ENCODE results near the gene C2CD3.
"Not testable (repeated sequence)": the region's sequence is repeated elsewhere in the genome, so short reads cannot be mapped to it uniquely, and the experiment has no call there.

Gene C2CD3

DNA sequence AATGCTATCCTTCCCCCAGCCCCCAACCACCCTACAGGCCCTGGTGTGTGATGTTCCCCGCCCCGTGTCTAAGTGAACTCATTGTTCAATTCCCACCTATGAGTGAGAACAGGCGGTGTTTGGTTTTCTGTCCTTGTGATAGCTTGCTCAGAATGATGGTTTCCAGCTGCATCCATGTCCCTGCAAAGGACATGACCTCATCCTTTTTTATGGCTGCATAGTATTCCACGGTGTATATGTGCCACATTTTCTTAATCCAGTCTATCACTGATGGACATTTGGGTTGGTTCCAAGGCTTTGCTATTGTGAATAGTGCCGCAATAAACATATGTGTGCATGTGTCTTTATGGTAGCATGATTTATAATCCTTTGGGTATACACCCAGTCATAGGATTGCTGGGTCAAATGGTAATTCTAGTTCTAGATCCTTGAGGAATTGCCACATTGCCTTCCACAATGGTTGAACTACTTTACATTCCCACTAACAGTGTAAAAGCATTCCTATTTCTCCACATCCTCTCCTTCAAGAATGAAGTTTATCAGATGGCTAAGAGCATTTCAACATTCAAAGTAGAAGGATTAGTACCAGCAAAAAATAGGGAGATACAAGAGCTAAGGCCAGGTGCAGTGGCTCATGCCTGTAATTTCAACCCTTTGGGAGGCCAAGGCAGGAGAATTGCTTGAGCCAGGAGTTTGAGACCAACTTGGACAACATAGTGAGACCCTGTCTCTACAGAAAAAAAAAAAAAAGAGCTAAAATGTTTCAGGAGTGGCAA lies 50.4 kb downstream of the C2CD3 start:
- not testable (repeated sequence) for DNase-seq (ENCODE audit: low read depth, low spot score)

DNA sequence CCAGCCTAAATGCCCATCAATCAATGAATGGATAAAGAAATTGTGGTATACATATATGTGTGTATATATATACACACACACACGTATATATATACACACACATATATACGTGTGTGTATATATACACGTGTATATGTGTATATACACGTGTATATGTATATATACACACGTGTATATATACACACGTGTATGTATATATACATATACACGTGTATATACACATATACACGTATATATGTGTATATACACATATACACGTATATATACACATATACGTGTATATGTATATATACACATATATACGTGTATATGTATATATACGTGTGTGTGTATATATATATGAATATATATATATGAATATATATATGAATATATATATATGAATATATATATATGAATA lies 54.1 kb downstream of the C2CD3 start:
- no peak for DNase-seq (ENCODE audit: low read depth, low spot score)

DNA sequence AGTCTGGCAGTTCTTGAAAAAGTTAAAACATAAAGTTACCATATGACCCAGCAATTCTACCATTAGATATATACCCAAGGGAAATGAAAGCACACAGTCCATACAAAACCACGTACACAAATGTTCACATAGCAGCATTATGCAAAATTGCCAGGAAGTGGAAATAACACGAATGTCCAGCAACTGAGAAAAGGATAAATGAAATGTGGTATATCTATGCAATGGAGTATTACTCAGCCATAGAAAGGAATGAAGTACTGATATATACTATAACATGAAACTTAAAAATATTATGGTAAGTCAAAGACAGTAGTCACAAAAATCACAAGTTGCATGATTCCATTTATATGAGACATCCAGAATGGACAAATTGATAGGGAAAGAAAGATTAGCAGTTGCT lies 57.9 kb downstream of the C2CD3 start:
- no peak for DNase-seq (ENCODE audit: low read depth, low spot score)

DNA sequence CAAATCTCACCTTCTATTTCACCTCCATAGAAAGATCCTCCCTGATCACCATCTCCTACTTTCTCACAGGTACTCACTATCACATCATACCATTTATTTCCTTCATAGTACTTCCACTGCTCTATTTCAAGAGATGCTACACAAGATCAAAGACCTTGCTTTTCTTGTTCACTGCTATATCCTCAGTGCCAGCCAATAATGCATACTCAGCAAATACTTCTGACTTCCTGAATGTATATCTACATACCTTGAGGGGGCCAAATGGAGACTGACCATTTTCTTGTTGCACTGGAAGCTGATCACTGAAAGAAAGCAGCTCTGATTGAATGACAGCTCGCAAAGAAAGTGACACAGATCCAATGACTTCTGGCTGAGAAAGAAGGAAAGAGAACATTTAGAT lies 64.7 kb downstream of the C2CD3 start:
- no peak for DNase-seq (ENCODE audit: low read depth, low spot score)

DNA sequence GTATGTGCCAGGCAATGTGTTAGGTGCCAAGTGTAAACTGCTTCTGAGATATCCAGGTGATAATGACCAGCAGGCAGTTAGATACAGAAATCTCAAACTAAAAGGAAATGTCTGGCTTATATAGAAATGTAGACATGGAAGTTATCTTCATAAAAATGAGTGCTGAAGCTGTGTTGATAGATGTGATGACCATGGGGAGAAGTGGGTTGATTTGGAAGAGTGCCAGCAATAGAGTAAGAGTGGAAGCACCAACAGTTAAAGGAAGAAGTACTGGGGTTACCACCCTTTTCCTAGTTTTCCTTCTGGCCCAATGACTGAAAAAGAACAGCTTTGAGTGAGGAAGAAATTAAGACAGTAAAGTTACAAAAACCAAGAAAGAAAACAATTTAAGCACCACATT lies 68.5 kb downstream of the C2CD3 start:
- DNase-seq (ENCODE audit: low read depth, low spot score), result no peak

DNA sequence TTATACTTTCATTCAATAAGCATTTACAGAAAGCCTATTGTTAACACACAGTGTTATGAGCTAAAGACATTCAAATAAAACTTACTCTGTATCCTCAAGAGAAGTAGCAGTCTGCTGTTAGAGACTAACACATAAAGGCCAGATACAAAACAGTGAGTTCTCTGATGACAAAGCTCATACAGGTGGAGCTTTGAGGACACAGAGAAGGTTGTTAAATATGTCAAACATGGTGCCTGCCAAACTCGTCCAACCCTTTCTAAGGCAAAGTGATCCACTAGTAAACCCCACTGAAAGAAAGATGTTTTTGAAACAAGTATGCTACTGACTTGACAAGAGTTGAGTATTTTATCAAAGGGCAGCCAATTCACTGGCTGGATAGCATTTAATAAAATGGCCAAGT lies 70.1 kb downstream of the C2CD3 start:
- no peak for DNase-seq (ENCODE audit: low read depth, low spot score)

DNA sequence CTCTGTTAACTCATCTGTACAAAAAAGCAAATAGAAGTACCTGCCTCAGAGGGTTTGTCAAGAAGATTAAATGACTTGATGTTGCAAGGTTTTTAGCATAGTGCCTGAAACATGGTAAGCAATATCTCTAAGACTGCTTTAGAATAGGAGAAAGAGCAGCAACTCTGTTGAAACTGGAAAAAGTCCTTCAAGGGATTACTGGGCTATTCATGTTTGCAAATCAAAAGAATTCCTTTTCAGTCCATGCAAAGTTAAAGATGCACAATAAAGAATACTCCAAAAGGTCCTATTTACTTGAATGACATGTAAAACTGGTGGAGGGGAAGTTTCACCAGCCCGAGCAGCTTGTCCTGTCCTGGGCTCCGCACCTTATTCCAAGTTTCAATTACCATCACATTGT lies 70.6 kb downstream of the C2CD3 start:
- no peak for DNase-seq (ENCODE audit: low read depth, low spot score)

DNA sequence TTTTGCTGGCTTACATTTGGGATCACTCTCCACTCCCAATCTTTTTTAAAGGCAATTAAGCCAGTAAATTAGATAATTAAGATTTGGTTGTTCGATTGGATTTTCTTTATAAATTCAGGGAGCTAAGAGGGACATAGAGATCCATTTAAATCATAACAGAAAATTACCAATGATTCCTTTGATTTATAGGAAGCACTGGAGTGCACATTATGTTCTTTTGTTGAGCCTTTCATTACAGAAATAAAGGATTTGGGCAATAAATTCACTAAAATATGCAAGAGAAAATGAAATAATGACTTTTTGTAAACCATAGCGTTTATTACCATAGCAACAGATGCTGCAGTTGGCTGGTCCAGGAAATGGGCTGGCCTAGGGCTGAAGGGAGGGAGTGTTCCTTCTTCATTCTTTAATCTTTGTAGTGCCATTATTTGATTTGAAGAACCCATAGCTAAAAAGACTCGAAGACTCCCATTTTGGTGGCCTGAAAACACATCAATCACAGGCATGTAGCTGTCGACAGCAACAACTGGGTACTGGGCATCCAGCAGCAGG lies 73.0 kb downstream of the C2CD3 start:
- no peak for DNase-seq (ENCODE audit: low read depth, low spot score)

DNA sequence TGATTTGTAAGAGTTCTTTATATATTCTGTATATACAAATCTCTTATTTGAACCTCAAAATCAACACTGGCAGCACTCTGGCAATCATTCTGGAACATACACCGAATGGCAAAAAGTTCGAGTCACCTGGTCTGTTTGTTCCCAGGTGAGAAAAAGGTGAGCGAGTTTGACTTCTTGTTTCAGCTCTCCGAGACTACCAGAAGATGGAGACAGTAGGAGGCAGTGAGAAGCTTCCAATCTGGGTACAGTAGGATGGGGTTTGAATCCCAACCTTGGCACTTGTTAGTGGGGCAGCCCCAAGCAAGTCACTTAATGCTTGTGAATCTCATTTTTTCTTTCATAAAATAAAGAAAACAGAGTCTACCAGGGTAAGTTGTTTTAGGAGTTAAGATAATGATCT lies 76.4 kb downstream of the C2CD3 start:
- no peak for DNase-seq (ENCODE audit: low read depth, low spot score)

DNA sequence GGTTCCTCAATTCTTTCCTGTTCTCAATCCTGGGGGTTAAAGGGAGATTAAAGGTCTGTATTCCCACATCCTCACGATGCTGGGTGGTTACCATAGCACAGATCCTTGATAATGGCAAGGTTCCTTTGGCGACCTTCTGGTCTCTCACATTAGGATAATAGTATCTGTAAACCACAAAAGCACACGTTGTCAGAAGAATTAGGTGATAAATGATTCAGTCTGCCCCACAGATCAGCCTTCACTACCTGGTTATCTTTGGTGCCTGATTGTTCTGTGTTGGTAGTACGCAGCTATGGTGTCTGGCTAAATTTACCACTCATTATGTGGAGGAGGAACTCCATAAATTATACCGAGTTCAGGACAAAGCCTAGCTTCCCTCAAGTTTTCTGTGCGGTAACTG lies 78.4 kb downstream of the C2CD3 start:
- DNase-seq (ENCODE audit: low read depth, low spot score), result no peak

DNA sequence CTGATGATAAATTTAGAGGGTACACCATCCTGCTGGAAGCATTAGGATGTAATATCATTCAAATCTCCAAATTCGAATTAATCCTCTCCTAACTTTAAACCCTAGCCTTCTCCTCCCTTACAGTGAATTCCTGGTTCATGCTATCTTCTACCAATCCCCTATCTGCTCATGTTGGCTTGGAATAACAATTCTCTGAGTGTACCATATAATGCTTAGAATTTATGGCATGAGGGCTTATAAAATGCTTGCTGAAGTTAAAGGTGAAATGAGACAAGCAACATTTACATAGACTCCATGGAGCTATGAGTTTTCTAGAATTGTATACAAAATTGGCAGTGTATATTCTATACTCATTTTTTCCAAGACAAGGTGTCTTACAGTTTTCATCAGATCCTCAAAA lies 79.3 kb downstream of the C2CD3 start:
- DNase-seq (ENCODE audit: low read depth, low spot score), result no peak

DNA sequence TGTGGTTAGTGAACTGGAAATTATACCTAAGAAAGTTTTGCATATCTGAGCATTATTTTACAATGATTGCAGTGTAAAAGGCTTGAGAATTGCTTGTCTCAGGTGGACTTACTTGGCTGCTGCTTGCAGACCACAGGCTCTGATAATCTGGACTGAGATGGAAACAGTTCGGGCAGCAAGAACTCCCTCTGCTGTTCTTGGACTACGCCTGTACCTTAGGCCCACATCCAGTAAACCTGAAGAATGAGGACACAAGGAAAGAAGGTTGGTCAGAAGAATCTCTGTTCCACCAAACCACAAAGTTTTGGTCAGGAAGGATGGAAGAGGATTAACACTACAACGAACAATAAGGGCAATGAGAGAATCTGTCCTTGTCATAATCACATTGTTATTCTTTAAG lies 80.1 kb downstream of the C2CD3 start:
- DNase-seq (ENCODE audit: low read depth, low spot score), result no peak

DNA sequence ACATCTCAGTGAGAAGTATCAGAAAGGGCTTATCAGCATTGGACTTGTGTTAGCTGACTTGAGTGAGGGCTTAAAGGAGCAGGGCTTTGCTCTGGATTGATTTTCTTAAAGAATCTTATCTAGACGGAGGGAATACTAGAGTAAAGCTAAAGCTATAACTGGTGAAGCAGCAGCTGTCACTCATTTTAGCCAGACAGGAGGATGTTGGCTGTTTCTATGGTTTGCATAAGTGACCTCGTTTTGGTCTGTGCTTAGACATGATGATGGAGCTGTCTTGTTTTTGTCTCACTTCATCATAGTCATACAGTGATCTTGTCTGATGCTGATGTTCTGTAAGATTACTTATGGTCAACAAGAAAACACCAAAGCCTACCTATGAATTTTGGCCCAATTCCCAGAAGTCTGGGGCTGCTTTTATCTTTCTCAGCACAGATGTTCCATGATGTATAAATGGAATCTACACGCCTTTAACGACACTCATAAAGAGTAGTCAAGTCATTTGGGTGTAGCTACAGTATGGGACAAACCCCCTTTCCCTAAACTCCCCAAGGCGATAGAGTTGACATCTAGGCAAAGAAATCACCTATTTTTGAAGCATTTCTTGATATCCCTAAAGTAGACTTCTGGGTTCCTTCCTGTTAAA lies 84.4 kb downstream of the C2CD3 start:
- no peak for DNase-seq (ENCODE audit: low read depth, low spot score)

DNA sequence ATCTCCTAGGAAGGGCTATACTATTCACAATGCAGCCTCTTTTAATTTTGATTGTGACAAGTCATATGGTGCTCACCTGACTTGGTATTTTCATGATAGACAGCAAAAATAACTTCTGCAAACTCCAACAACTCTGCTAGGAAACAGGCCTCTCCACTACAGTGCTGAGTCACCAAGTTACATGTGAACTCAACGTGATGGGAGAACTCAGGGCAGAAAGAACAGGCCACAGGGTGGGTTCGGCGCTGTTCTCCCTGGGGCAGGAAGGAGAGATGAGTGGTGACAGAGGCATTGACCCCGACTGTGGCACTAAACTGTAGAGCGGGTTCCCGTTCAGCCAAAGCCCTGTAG lies 85.3 kb downstream of the C2CD3 start:
- DNase-seq (ENCODE audit: low read depth, low spot score), result no peak

DNA sequence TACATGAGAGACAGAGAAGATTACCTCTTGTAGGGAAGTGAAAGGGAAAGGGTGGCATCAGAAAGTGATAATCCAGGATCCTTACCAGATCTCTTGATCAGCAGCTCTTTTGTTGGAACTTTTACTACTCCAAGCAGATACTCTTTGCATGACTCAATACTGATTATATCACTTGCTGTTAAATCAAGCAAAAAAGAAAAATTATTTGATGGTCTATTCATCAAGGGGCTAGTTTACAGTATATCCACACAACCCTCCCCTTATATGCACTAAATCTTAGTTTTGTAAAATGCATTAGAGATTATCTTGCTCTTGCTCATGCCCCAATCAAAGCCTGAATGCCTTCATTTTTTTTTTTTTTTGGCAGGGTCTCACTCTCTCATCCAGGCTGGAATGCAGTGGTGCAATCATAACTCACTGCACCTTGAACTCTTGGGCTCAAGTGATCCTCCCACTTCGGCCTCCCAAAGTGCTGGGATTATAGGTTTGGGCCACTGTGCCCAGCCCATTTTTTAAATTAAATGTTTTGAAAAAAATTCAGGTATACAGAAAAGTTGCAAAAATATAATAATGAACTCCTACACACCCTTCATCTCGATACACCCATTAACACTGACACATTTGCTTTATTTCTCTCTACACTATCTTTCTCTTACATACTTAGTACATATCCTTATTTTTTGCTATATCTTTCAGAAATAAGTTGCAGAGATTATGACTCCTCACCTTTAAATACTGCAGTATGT lies 85.8 kb downstream of the C2CD3 start:
- no peak for DNase-seq (ENCODE audit: low read depth, low spot score)

DNA sequence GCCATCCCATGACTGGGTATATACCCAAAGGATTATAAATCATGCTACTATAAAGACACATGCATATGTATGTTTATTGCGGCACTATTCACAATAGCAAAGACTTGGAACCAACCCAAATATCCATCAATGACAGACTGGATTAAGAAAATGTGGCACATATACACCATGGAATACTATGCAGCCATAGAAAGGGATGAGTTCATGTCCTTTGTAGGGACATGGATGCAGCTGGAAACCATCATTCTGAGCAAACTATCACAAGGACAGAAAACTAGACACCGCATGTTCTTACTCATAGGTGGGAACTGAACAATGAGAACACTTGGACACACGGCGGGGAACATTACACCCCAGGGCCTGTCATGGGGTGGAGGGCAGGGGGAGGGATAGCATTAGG lies 86.9 kb downstream of the C2CD3 start:
- not testable (repeated sequence) for DNase-seq (ENCODE audit: low read depth, low spot score)

DNA sequence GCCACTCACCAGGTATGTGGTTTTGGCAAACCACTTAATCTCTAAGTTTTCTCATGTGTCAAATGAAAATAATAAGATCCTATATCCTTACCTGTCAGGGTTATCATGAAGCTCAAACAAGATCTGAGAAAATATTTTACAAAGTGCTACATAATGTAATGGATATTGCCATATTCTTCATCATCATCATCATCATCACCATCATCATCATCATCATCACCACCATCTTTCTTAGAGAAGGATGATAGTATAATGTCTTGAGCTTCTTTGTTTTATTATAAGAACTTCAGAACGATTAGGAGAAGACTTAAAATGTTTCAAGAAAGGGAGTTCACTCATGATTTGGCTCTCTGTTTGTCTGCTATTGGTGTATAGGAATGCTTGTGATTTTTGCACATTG lies 89.4 kb downstream of the C2CD3 start:
- DNase-seq (ENCODE audit: low read depth, low spot score), result no peak

DNA sequence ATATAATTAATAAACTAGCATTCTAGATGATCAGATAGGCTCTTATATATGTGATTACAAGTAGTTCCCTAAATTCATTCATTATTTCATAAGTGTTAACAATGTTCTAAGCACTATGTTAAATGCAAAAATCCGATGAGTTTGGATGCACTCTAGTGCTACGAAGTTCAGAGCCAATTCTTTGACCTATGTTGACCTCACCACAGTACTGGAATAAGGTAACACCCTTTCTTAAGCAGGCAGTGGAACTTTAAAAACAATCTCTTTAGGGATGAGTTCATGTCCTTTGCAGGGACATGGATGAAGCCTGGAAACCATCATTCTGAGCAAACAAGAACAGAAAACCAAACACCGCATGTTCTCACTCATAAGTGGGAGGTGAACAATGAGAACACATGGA lies 93.6 kb downstream of the C2CD3 start:
- no peak for DNase-seq (ENCODE audit: low read depth, low spot score)

DNA sequence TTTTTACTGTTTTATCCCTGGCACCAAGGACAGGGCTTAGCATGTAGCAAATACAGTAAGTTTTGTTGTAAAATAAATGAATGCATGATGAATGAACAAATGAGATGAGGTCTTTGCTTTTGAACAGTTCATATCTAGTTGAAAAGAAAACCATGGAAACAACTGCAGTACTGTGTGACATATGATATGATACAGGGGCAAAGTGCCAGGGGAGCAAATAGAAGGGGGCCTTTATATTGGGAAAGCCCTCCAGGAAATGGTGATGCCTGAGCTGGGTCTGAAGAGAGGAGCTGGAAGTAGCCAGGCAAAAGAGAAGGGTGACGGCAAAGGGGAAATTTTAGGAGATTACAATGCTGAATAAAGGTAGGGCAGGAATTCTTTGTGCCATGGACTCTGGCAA lies 98.1 kb downstream of the C2CD3 start:
- no peak for DNase-seq (ENCODE audit: low read depth, low spot score)

DNA sequence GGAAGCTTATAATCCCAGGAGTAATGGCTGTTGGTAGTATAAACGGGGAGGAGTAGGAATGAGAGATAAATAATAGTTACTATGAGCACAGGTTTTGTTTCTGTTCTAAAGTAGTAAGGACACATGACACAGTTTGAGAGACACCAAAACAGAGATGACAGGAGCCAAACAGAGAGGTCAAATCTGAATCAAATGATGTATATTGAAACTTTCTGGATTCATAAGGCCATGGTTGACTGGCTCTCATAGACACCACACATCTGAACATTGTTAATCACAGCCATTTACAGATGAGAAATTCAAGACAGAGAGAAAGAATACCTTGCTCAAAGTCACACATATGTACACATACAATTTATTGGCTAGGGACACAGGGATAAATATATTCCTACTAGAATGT lies 98.5 kb downstream of the C2CD3 start:
- no peak for DNase-seq (ENCODE audit: low read depth, low spot score)

DNA sequence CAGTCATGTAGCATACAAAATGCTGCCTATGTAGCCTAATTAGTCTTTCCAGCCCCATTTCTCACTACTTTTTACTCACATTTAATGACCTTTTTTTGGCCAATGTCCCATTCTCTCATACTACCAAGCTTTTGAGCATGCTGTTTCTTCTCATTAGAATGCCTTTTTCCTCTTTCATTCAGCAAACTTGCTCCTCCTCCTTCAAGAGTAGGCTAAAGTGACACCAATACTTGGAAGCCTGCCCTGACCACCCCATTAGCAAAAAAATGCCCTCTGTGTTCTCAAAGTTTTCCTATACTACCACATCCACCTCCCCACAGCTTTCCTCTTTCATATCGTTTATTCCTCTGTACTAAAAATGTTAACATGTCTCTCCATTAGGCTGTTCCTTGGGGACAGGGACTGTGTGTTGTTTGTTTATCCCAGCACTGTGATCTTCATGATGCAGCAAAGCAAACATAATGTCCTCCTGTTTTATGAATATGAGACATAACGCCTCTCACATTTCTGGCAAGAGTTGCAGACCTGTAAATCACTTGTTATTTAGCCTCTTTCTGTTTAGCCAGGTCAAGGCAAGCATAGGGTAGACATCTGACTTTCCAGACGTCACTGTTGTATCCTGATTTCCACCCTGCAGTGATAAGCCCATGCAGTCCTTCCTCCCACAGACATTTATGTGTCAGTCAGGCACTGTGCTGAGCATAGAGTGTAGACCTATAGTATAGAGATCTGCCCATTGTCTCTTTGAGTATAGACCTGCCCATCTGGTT lies 99.9 kb downstream of the C2CD3 start:
- no peak for DNase-seq (ENCODE audit: low read depth, low spot score)

All from smooth muscle cell of the brain vasculature (primary cell).